Measurements from ENCODE around the gene DAZAP2. TPM values are rescaled to one million over a fixed set of nuclear protein-coding genes. Genes with fewer than 3 reads are reported as not detected.

Gene DAZAP2
- total and polyA plus RNA-seq, 2 of the 4 experiments (the other 2 are of a cell fraction): 62.2 to 202 TPM

- peak overlapping the region; percentile 82 for H3K23ac ChIP-seq (ENCODE audit: low read depth, low read length)
- peaks cover 13% of the 10 kb centered on the region for H3K9me1 ChIP-seq (ENCODE audit: insufficient read depth, low read length)
- H2AFZ ChIP-seq (replicated peaks; ENCODE audit: low read length, poor library complexity): peak overlapping the region; percentile 83
- H4K8ac ChIP-seq (ENCODE audit: low read depth in 2 of 2, low read length in 2 of 2): peak overlapping the region; percentile 79 to 80
- 0 out of 2 replicates have a peak overlapping the region, but pooled peaks have one; percentile 23 for H4K91ac ChIP-seq (ENCODE audit: insufficient read depth, low read depth, low read length)
- WGBS, 2 experiments (ENCODE audit: extremely low coverage in 2 of 2, insufficient read length in 1 of 2): 47% methylated on average over 7 of the region's 59 CpGs; no CpG with 5 or more reads in 1 of the 2 experiments
- intact Hi-C loops (cut with micrococcal nuclease): loop anchor here (1.0 kb wide), 1 partner anchor 72 kb away; no protein-coding TSS in a partner anchor
- peak overlapping the region; percentile 60; the same call in 1 of the 2 replicates for H2AK5ac ChIP-seq (ENCODE audit: low read depth, low read length)
- H4K20me1 ChIP-seq (ENCODE audit: insufficient read depth, low read length): no peaks in the 10 kb centered on the region
- no peaks in the 10 kb centered on the region for H3K36me3 ChIP-seq (ENCODE audit: control insufficient read depth, insufficient read depth, low read length)
- peak overlapping the region; percentile 37; the same call in 1 of the 2 replicates for H3K9ac ChIP-seq (ENCODE audit: low read depth, low read length)
- in situ Hi-C loops (cut with MboI; ENCODE audit: low sequenced_read_pairs): no loop called here
- CTCF ChIA-PET: interaction anchor here (0.8 to 2.7 kb wide), 2 partner anchors 71 to 82 kb away, joined by 3 to 19 read pairs; no protein-coding TSS in a partner anchor
- POLR2A ChIA-PET (ENCODE audit: unreplicated experiment): no interaction called here
- peak overlapping the region; percentile 41 for H3K4me2 ChIP-seq (ENCODE audit: low read depth, low read length)
- DNase-seq (no peak), ATAC-seq (ENCODE audit: low read depth) (peak; percentile 50)
- dilution Hi-C loops (cut with HindIII; ENCODE audit: low sequenced_read_pairs, unreplicated experiment): no loop called here
- no peak overlapping the region for H2BK5ac ChIP-seq (ENCODE audit: low read depth, low read length, poor library complexity, severe bottlenecking)
- peak overlapping the region; percentile 37 for H4K5ac ChIP-seq (ENCODE audit: low read depth, low read length)
- no TSS peak for BruUV-seq (replicated peaks)
- H2BK20ac ChIP-seq (ENCODE audit: low read depth, low read length): no peak overlapping the region; the same call in 1 of the 2 replicates
- H3K4me1 ChIP-seq (ENCODE audit: control insufficient read depth, insufficient read depth, low read length): peaks cover 3% of the 10 kb centered on the region; the same call in 1 of the 2 replicates
- H3K4ac ChIP-seq (ENCODE audit: low read depth, low read length): peak overlapping the region; percentile 66
- H3K27ac ChIP-seq (ENCODE audit: insufficient read depth, low read length): no peak overlapping the region; the same call in 1 of the 2 replicates
- H3K4me3 ChIP-seq (ENCODE audit: insufficient read depth, low read depth, low read length): peak overlapping the region; percentile 74
- peak overlapping the region; percentile 34 for H3K56ac ChIP-seq (ENCODE audit: extremely low read depth, insufficient read depth, low read length)
- peaks cover 19 to 56% of the 10 kb centered on the region in 2 experiments for H3K79me1 ChIP-seq (ENCODE audit: low read depth in 1 of 2, low read length in 2 of 2)
- H3K14ac ChIP-seq (replicated peaks; ENCODE audit: low read depth, low read length): peak overlapping the region; percentile 29
- peak overlapping the region; percentile 93 for H2AK9ac ChIP-seq (replicated peaks; ENCODE audit: low read depth, low read length, poor library complexity)
- no peaks in the 10 kb centered on the region for H3K27me3 ChIP-seq (ENCODE audit: control insufficient read depth, insufficient read depth, low read length)
- no peak overlapping the region for H3K18ac ChIP-seq (ENCODE audit: low read depth, low read length)
- peak overlapping the region; percentile 59 for H2BK120ac ChIP-seq (ENCODE audit: low read depth, low read length)
- H2BK15ac ChIP-seq (ENCODE audit: low read depth, low read length): no peak overlapping the region; the same call in 2 of the 3 replicates
- no peaks in the 10 kb centered on the region for H3K9me3 ChIP-seq (ENCODE audit: control insufficient read depth, insufficient read depth, low read length)
- TF ChIP-seq MAZ (IDR thresholded peaks at IDR 0.05; ENCODE audit: borderline replicate concordance, low read depth, low read length) (no peak), MAFK (IDR thresholded peaks at IDR 0.05; ENCODE audit: low read depth, low read length) (no peak), NFE2L2 (IDR thresholded peaks at IDR 0.05; ENCODE audit: low read depth, low read length) (no peak), RAD21 (IDR thresholded peaks at IDR 0.05; ENCODE audit: low read length) (peak; percentile 41), RFX5 (IDR thresholded peaks at IDR 0.05; ENCODE audit: low read depth, low read length) (no peak), FOS (IDR thresholded peaks at IDR 0.05; ENCODE audit: low read depth, low read length) (no peak), CEBPB (IDR thresholded peaks at IDR 0.05; ENCODE audit: low read depth, low read length) (no peak), RCOR1 (IDR thresholded peaks at IDR 0.05; ENCODE audit: insufficient replicate concordance, low read length) (no peak), SMC3 (IDR thresholded peaks at IDR 0.05; ENCODE audit: low read depth, low read length) (0 out of 2 replicates have a peak, but pooled peaks have one; percentile 27), USF2 (IDR thresholded peaks at IDR 0.05; ENCODE audit: low read depth, low read length) (no peak), CHD1 (IDR thresholded peaks at IDR 0.05; ENCODE audit: low read depth, low read length) (no peak), ELK1 (IDR thresholded peaks at IDR 0.05; ENCODE audit: borderline replicate concordance, low read depth, low read length) (no peak), BHLHE40 (IDR thresholded peaks at IDR 0.05; ENCODE audit: low read depth, low read length) (no peak)
These were observed 30.8 kb downstream of the DAZAP2 start for GRCh38 chr12:51269174-51270066.
